GM20000 (cell line): ENCODE measurements around the gene FHAD1.
"Not testable (repeated sequence)": the region's sequence is repeated elsewhere in the genome, so short reads cannot be mapped to it uniquely, and the experiment has no call there.

ENCODE experiments used
- DNase-seq: peaks from one replicate; pipeline ENCODE4 v3.0.0; 2012; ENCODE audit warnings: low spot score
- CTCF ChIP-seq: IDR thresholded peaks from 2 replicates; pipeline ENCODE4 v1.5.1; 2012; ENCODE audit warnings: mild to moderate bottlenecking, control low read depth; ENCODE audit errors: extremely low read depth, missing control alignments

The FHAD1 gene

GRCh38 chr1:15364740-15365139 lies 117.7 kb downstream of the FHAD1 start:
- no peak for TF ChIP-seq CTCF
- DNase-seq: no peak

GRCh38 chr1:15368888-15369287 lies 121.9 kb downstream of the FHAD1 start:
- TF ChIP-seq CTCF: no peak

GRCh38 chr1:15370268-15370667 lies 123.2 kb downstream of the FHAD1 start:
- DNase-seq: no peak
- no peak for TF ChIP-seq CTCF

More at GRCh38 chr1:15368888-15369287, 121.9 kb downstream of the FHAD1 start:
- DNase-seq: no peak

- no peak for TF ChIP-seq CTCF
- DNase-seq: no peak
These were observed 123.9 kb downstream of the FHAD1 start for GRCh38 chr1:15370781-15371520.

GRCh38 chr1:15371610-15372545 lies 124.9 kb downstream of the FHAD1 start:
- TF ChIP-seq CTCF: no peak
- no peak for DNase-seq

GRCh38 chr1:15378729-15379128 lies 131.7 kb downstream of the FHAD1 start:
- no peak for DNase-seq

GRCh38 chr1:15379151-15379550 lies 132.1 kb downstream of the FHAD1 start:
- not testable (repeated sequence) for DNase-seq

More at GRCh38 chr1:15378729-15379128, 131.7 kb downstream of the FHAD1 start:
- no peak for TF ChIP-seq CTCF
